LNCAP (cell line): ENCODE measurements around the gene THBS2.

Source experiments
- CTCF ChIP-seq: fragments of 450-650 bp; IDR thresholded peaks from 2 replicates; pipeline ENCODE4 v1.5.1; 2017; ENCODE audit warnings: mild to moderate bottlenecking

The THBS2 gene

GRCh38 chr6:169244684-169245383 lies 8.8 kb downstream of the THBS2 start:
- TF ChIP-seq CTCF, result no peak

- TF ChIP-seq CTCF, result no peak
Observed at GRCh38 chr6:169243661-169244060, 10.0 kb downstream of the THBS2 start.

- TF ChIP-seq CTCF, result no peak
Observed at GRCh38 chr6:169243186-169243585, 10.5 kb downstream of the THBS2 start.

GRCh38 chr6:169241688-169242350 lies 11.8 kb downstream of the THBS2 start:
- TF ChIP-seq CTCF, result no peak

- TF ChIP-seq CTCF, result no peak
Observed at GRCh38 chr6:169240591-169241390, 12.9 kb downstream of the THBS2 start.

- no peak for TF ChIP-seq CTCF
Observed at GRCh38 chr6:169240125-169240524, 13.5 kb downstream of the THBS2 start.

- no peak for TF ChIP-seq CTCF
Observed at GRCh38 chr6:169239181-169239580, 14.5 kb downstream of the THBS2 start.
